Dendritic cell treated with granulocyte-macrophage colony-stimulating factor and Interleukin-4, amounts not matched to agents 40 ng/mL and 50 ng/mL, for 4 days (primary cell): ENCODE measurements around the gene IL23A.
"Not testable (repeated sequence)": the region's sequence is repeated elsewhere in the genome, so short reads cannot be mapped to it uniquely, and the experiment has no call there.

Source experiments
- H3K27ac Mint-ChIP-seq: one replicate; pipeline ENCODE4 v1.8.0; 2022; ENCODE audit warnings: mild to moderate bottlenecking, mixed read lengths
- H3K27me3 Mint-ChIP-seq: one replicate; pipeline ENCODE4 v1.8.0; 2022; ENCODE audit warnings: mild to moderate bottlenecking, mixed read lengths
- H3K36me3 Mint-ChIP-seq: one replicate; pipeline ENCODE4 v1.8.0; 2022; ENCODE audit warnings: low read depth, mixed read lengths
- H3K4me1 Mint-ChIP-seq: one replicate; pipeline ENCODE4 v1.8.0; 2022; ENCODE audit warnings: low read depth, mixed read lengths
- H3K4me3 Mint-ChIP-seq: one replicate; pipeline ENCODE4 v1.8.0; 2022; ENCODE audit warnings: mild to moderate bottlenecking, moderate library complexity, mixed read lengths
- H3K9me3 Mint-ChIP-seq: one replicate; pipeline ENCODE4 v1.8.0; 2022; ENCODE audit warnings: mixed read lengths
- intact Hi-C: fragments of 100-400 bp; cut with micrococcal nuclease; formaldehyde crosslinking; loops from one replicate; pipeline ENCODE4 v1.15.0; 2022

Gene IL23A

GRCh38 chr12:56334490-56334793, 4.2 kb upstream of the IL23A start:
- peaks cover 21% of the 10 kb centered on the region for H3K36me3 Mint-ChIP-seq
- H3K4me1 Mint-ChIP-seq, result peaks cover 66% of the 10 kb centered on the region

GRCh38 chr12:56335527-56335926, 3.2 kb upstream of the IL23A start:
- intact Hi-C loops, H3K4me3 Mint-ChIP-seq, H3K9me3 Mint-ChIP-seq, H3K27me3 Mint-ChIP-seq: not testable (repeated sequence)
- H3K36me3 Mint-ChIP-seq, result peaks cover 21% of the 10 kb centered on the region
- H3K27ac Mint-ChIP-seq, result peak overlapping the region; percentile 100
- H3K4me1 Mint-ChIP-seq, result peaks cover 72% of the 10 kb centered on the region

More at GRCh38 chr12:56334490-56334793, 4.2 kb upstream of the IL23A start:
- Mint-ChIP-seq H3K27me3 (no peaks in the 10 kb centered on the region), H3K9me3 (no peaks in the 10 kb centered on the region), H3K4me3 (peak overlapping the region; percentile 88), H3K27ac (peak overlapping the region; percentile 100)
- intact Hi-C loops, result no loop called here

- intact Hi-C loops, result no loop called here
- Mint-ChIP-seq H3K27me3 (no peaks in the 10 kb centered on the region), H3K9me3 (no peaks in the 10 kb centered on the region), H3K4me1 (peaks cover 68% of the 10 kb centered on the region), H3K36me3 (peaks cover 22% of the 10 kb centered on the region), H3K27ac (peak overlapping the region; percentile 100), H3K4me3 (peak overlapping the region; percentile 6)
Measured at GRCh38 chr12:56336361-56337167, 2.1 kb upstream of the IL23A start.

GRCh38 chr12:56337753-56338251, 882 bp upstream of the IL23A start:
- Mint-ChIP-seq H3K9me3 (no peaks in the 10 kb centered on the region), H3K27me3 (no peaks in the 10 kb centered on the region), H3K27ac (peak overlapping the region; percentile 100), H3K4me1 (peaks cover 64% of the 10 kb centered on the region), H3K36me3 (peaks cover 34% of the 10 kb centered on the region), H3K4me3 (no peak overlapping the region)
- intact Hi-C loops, result no loop called here

GRCh38 chr12:56339158-56339422, 406 bp downstream of the IL23A start:
- H3K4me1 Mint-ChIP-seq, result peaks cover 58% of the 10 kb centered on the region

GRCh38 chr12:56341616-56342015, 2.9 kb downstream of the IL23A start:
- Mint-ChIP-seq H3K4me1 (peaks cover 38% of the 10 kb centered on the region), H3K9me3 (no peaks in the 10 kb centered on the region), H3K4me3 (no peak overlapping the region), H3K36me3 (peaks cover 58% of the 10 kb centered on the region), H3K27me3 (no peaks in the 10 kb centered on the region), H3K27ac (no peak overlapping the region)
- intact Hi-C loops, result no loop called here

More at GRCh38 chr12:56339158-56339422, 406 bp downstream of the IL23A start:
- Mint-ChIP-seq H3K27ac (peak overlapping the region; percentile 100), H3K36me3 (peaks cover 37% of the 10 kb centered on the region), H3K9me3 (no peaks in the 10 kb centered on the region), H3K4me3 (no peak overlapping the region), H3K27me3 (no peaks in the 10 kb centered on the region)
- intact Hi-C loops, result no loop called here

GRCh38 chr12:56342290-56342689, 3.6 kb downstream of the IL23A start:
- H3K4me3 Mint-ChIP-seq, H3K27me3 Mint-ChIP-seq, intact Hi-C loops, H3K27ac Mint-ChIP-seq, H3K9me3 Mint-ChIP-seq: not testable (repeated sequence)
- Mint-ChIP-seq H3K4me1 (peaks cover 32% of the 10 kb centered on the region), H3K36me3 (peaks cover 64% of the 10 kb centered on the region)

GRCh38 chr12:56346675-56347074, 8.0 kb downstream of the IL23A start:
- Mint-ChIP-seq H3K4me1 (peaks cover 4% of the 10 kb centered on the region), H3K27me3 (no peaks in the 10 kb centered on the region), H3K36me3 (peaks cover 100% of the 10 kb centered on the region), H3K4me3 (no peak overlapping the region), H3K27ac (no peak overlapping the region), H3K9me3 (no peaks in the 10 kb centered on the region)
- intact Hi-C loops, result no loop called here

GRCh38 chr12:56347255-56347654, 8.6 kb downstream of the IL23A start:
- H3K9me3 Mint-ChIP-seq, H3K4me1 Mint-ChIP-seq, intact Hi-C loops, H3K27ac Mint-ChIP-seq, H3K4me3 Mint-ChIP-seq, H3K27me3 Mint-ChIP-seq: not testable (repeated sequence)
- peaks cover 97% of the 10 kb centered on the region for H3K36me3 Mint-ChIP-seq

GRCh38 chr12:56348776-56349175, 10.1 kb downstream of the IL23A start:
- Mint-ChIP-seq H3K27ac (no peak overlapping the region), H3K27me3 (no peaks in the 10 kb centered on the region), H3K4me1 (no peaks in the 10 kb centered on the region), H3K36me3 (peaks cover 97% of the 10 kb centered on the region), H3K9me3 (no peaks in the 10 kb centered on the region), H3K4me3 (no peak overlapping the region)
- intact Hi-C loops, result no loop called here

GRCh38 chr12:56350662-56351061, 12.0 kb downstream of the IL23A start:
- Mint-ChIP-seq H3K27ac (no peak overlapping the region), H3K4me3 (no peak overlapping the region), H3K4me1 (peaks cover under 1% of the 10 kb centered on the region), H3K36me3 (peaks cover 97% of the 10 kb centered on the region), H3K9me3 (no peaks in the 10 kb centered on the region), H3K27me3 (no peaks in the 10 kb centered on the region)
- intact Hi-C loops, result no loop called here

GRCh38 chr12:56351325-56351724, 12.6 kb downstream of the IL23A start:
- Mint-ChIP-seq H3K36me3 (peaks cover 97% of the 10 kb centered on the region), H3K27me3 (no peaks in the 10 kb centered on the region), H3K4me3 (no peak overlapping the region), H3K9me3 (no peaks in the 10 kb centered on the region), H3K27ac (no peak overlapping the region), H3K4me1 (peaks cover 5% of the 10 kb centered on the region)
- intact Hi-C loops, result no loop called here

- H3K27me3 Mint-ChIP-seq, result no peaks in the 10 kb centered on the region
- H3K9me3 Mint-ChIP-seq, result no peaks in the 10 kb centered on the region
- peak overlapping the region; percentile 91 for H3K27ac Mint-ChIP-seq
- H3K36me3 Mint-ChIP-seq, result peaks cover 43% of the 10 kb centered on the region
- H3K4me1 Mint-ChIP-seq, result peaks cover 15% of the 10 kb centered on the region
- intact Hi-C loops, result no loop called here
- H3K4me3 Mint-ChIP-seq, result peak overlapping the region; percentile 86
Measured at GRCh38 chr12:56358836-56359532, 20.3 kb downstream of the IL23A start.

- H3K27ac Mint-ChIP-seq, result peak within 1 kb of the TSS; percentile 91
- peaks cover 32% of the 10 kb centered on the region for H3K36me3 Mint-ChIP-seq
- peak within 1 kb of the TSS; percentile 86 for H3K4me3 Mint-ChIP-seq
- intact Hi-C loops, result loop anchor here (1.0 to 5.0 kb wide), 3 partner anchors 44 to 108 kb away; partner anchors contain the start of genes SPRYD4 and TIMELESS
- H3K9me3 Mint-ChIP-seq, result no peaks in the 10 kb centered on the region
- H3K27me3 Mint-ChIP-seq, result no peaks in the 10 kb centered on the region
- H3K4me1 Mint-ChIP-seq, result peaks cover 15% of the 10 kb centered on the region
Measured at GRCh38 chr12:56359851-56360767, 21.4 kb downstream of the IL23A start, which contains the start of gene STAT2. TSS of gene STAT2 (minus strand) at chr12:56360107. CDS start at chr12:56356571, 3,536 bp downstream.
